NT2/D1 (cell line): Measurements from ENCODE around the gene LCA5.
A peak's percentile ranks its signal among the peaks of the same experiment; 100 is the strongest.

Experiments
- DNase-seq: peaks from one replicate; pipeline ENCODE4 v3.0.0-alpha.2; 2011; ENCODE audit warnings: low read depth, low spot score
- H3K27me3 ChIP-seq: 2 replicates; pipeline ENCODE4 v1.6.0; 2011; ENCODE audit warnings: mild to moderate bottlenecking; ENCODE audit not compliant: insufficient read length, insufficient read depth
- H3K36me3 ChIP-seq: 2 replicates; pipeline ENCODE4 v1.6.1; 2011; ENCODE audit warnings: mild to moderate bottlenecking, low read length, mixed read lengths; ENCODE audit not compliant: insufficient read depth, insufficient read length
- H3K4me1 ChIP-seq: 2 replicates; pipeline ENCODE4 v1.5.1; 2011; ENCODE audit not compliant: insufficient read depth, insufficient read length
- H3K4me3 ChIP-seq: 2 replicates; pipeline ENCODE4 v1.5.1; 2011; ENCODE audit warnings: low read depth; ENCODE audit not compliant: insufficient read length
- H3K9ac ChIP-seq: 2 replicates; pipeline ENCODE4 v1.6.0; 2011; ENCODE audit warnings: low read depth; ENCODE audit not compliant: insufficient read length
- H3K9me3 ChIP-seq: 2 replicates; pipeline ENCODE4 v1.5.1; 2011; ENCODE audit warnings: mild to moderate bottlenecking, low read length; ENCODE audit not compliant: insufficient read depth
- SUZ12 ChIP-seq: IDR thresholded peaks from 2 replicates; pipeline ENCODE4 v1.6.1; 2011; ENCODE audit not compliant: insufficient read length, insufficient read depth; ENCODE audit errors: extremely low read depth
- YY1 ChIP-seq: IDR thresholded peaks from 2 replicates; pipeline ENCODE4 v1.6.1; 2011; ENCODE audit not compliant: insufficient read length, insufficient read depth
- ZNF274 ChIP-seq: IDR thresholded peaks from 2 replicates; pipeline ENCODE4 v1.6.1; 2011; ENCODE audit warnings: mild to moderate bottlenecking, low read depth, low read length

The LCA5 gene

GRCh38 chr6:79548304-79548703, 11.1 kb upstream of the LCA5 start:
- H3K9me3 ChIP-seq, result no peaks in the 10 kb centered on the region
- no peaks in the 10 kb centered on the region for H3K4me1 ChIP-seq
- no peak for DNase-seq
- H3K4me3 ChIP-seq, result no peak overlapping the region
- H3K9ac ChIP-seq, result no peak overlapping the region
- TF ChIP-seq ZNF274 (no peak), SUZ12 (no peak), YY1 (no peak)
- H3K36me3 ChIP-seq, result peaks cover 6% of the 10 kb centered on the region
- H3K27me3 ChIP-seq, result no peaks in the 10 kb centered on the region

GRCh38 chr6:79546186-79546585, 9.0 kb upstream of the LCA5 start:
- Histone ChIP-seq H3K9ac (no peak overlapping the region), H3K9me3 (no peaks in the 10 kb centered on the region), H3K4me3 (no peak overlapping the region), H3K4me1 (no peaks in the 10 kb centered on the region), H3K27me3 (no peaks in the 10 kb centered on the region), H3K36me3 (peaks cover 18% of the 10 kb centered on the region)
- TF ChIP-seq SUZ12, result no peak
- TF ChIP-seq ZNF274, result no peak
- TF ChIP-seq YY1, result no peak
- no peak for DNase-seq

- H3K9me3 ChIP-seq, result no peaks in the 10 kb centered on the region
- no peak overlapping the region for H3K9ac ChIP-seq
- peaks cover 14% of the 10 kb centered on the region for H3K36me3 ChIP-seq
- no peak overlapping the region for H3K4me3 ChIP-seq
- peak; percentile 83 for DNase-seq
- no peaks in the 10 kb centered on the region for H3K27me3 ChIP-seq
- TF ChIP-seq ZNF274 (no peak), SUZ12 (no peak), YY1 (no peak)
- no peaks in the 10 kb centered on the region for H3K4me1 ChIP-seq
Measured at GRCh38 chr6:79544939-79545450, 7.8 kb upstream of the LCA5 start.

GRCh38 chr6:79544299-79544927, 7.2 kb upstream of the LCA5 start:
- no peaks in the 10 kb centered on the region for H3K4me1 ChIP-seq
- no peak overlapping the region for H3K4me3 ChIP-seq
- TF ChIP-seq YY1, result no peak
- no peak for TF ChIP-seq SUZ12
- no peak for TF ChIP-seq ZNF274
- no peaks in the 10 kb centered on the region for H3K27me3 ChIP-seq
- no peak for DNase-seq
- H3K9ac ChIP-seq, result no peak overlapping the region
- H3K36me3 ChIP-seq, result peaks cover 14% of the 10 kb centered on the region
- H3K9me3 ChIP-seq, result no peaks in the 10 kb centered on the region

GRCh38 chr6:79543886-79544285, 6.7 kb upstream of the LCA5 start:
- no peaks in the 10 kb centered on the region for H3K9me3 ChIP-seq
- peaks cover 14% of the 10 kb centered on the region for H3K36me3 ChIP-seq
- no peak for TF ChIP-seq YY1
- no peak for TF ChIP-seq SUZ12
- no peak for TF ChIP-seq ZNF274
- no peaks in the 10 kb centered on the region for H3K4me1 ChIP-seq
- no peak overlapping the region for H3K9ac ChIP-seq
- no peak for DNase-seq
- no peaks in the 10 kb centered on the region for H3K27me3 ChIP-seq
- no peak overlapping the region for H3K4me3 ChIP-seq

GRCh38 chr6:79543411-79543810, 6.2 kb upstream of the LCA5 start:
- peaks cover 14% of the 10 kb centered on the region for H3K36me3 ChIP-seq
- H3K4me3 ChIP-seq, result no peak overlapping the region
- H3K4me1 ChIP-seq, result no peaks in the 10 kb centered on the region
- no peak for DNase-seq
- no peaks in the 10 kb centered on the region for H3K9me3 ChIP-seq
- TF ChIP-seq ZNF274 (no peak), YY1 (no peak), SUZ12 (no peak)
- H3K9ac ChIP-seq, result no peak overlapping the region
- H3K27me3 ChIP-seq, result no peaks in the 10 kb centered on the region

GRCh38 chr6:79538106-79538971, 1.1 kb upstream of the LCA5 start:
- H3K9ac ChIP-seq, result peak overlapping the region; percentile 16
- peak overlapping the region; percentile 66 for H3K4me3 ChIP-seq
- no peaks in the 10 kb centered on the region for H3K9me3 ChIP-seq
- no peak for TF ChIP-seq YY1
- TF ChIP-seq SUZ12, result no peak
- TF ChIP-seq ZNF274, result no peak
- no peaks in the 10 kb centered on the region for H3K27me3 ChIP-seq
- H3K36me3 ChIP-seq, result peaks cover 14% of the 10 kb centered on the region
- no peak for DNase-seq
- H3K4me1 ChIP-seq, result no peaks in the 10 kb centered on the region
